LoVo (cell line): ENCODE measurements around the gene ZDHHC3.
A peak's percentile ranks its signal among the peaks of the same experiment; 100 is the strongest.

ENCODE experiments used
- DNase-seq: peaks from one replicate; pipeline ENCODE4 v3.0.0-alpha.2; 2016; ENCODE audit warnings: low spot score

ZDHHC3 gene, protein sequence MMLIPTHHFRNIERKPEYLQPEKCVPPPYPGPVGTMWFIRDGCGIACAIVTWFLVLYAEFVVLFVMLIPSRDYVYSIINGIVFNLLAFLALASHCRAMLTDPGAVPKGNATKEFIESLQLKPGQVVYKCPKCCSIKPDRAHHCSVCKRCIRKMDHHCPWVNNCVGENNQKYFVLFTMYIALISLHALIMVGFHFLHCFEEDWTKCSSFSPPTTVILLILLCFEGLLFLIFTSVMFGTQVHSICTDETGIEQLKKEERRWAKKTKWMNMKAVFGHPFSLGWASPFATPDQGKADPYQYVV

GRCh38 chr3:44976002-44976815, at the start of gene ZDHHC3, which contains the start of gene EXOSC7:
Gene ZDHHC3 (minus strand): TSS chr3:44976174. CDS start chr3:44959436, 16,738 bp downstream.
Gene EXOSC7 (plus strand): TSS chr3:44976244. CDS start chr3:44976278, 34 bp downstream.
- peak; percentile 87 for DNase-seq

DNA sequence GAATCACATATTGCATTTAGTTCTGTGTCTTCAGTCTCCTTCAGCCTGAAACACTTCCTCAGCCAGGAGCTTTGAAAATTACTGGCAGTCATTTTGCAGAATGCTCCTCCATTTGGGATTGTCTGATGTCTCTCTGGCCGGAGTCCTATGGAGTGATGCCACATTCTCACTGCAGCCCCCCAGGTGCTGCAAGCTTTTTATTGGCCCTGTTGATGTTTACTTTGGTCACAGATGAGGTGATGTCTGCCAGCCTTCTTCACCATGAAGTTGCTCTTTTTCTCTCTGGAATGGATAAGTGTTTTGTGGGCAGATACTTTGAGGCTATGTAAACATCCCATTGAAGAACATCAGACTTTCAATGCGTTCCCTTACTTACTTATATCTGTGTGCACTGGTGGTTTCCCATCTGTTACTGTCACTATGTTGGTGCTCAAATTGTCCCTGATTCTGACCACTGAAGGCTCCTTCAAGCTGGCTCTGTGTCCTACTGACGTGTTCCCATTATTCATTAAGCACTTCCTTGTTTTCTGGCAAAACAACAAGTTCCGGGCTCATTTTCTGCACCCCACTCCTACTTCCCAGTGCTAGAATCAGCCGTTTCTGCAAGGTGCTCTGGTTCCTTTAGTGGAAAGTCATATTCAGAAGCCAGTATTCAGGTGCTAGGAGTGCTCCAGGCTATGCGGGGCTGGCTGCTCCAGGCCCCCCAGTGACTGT, 48.7 kb upstream of the ZDHHC3 start:
- no peak for DNase-seq

DNA sequence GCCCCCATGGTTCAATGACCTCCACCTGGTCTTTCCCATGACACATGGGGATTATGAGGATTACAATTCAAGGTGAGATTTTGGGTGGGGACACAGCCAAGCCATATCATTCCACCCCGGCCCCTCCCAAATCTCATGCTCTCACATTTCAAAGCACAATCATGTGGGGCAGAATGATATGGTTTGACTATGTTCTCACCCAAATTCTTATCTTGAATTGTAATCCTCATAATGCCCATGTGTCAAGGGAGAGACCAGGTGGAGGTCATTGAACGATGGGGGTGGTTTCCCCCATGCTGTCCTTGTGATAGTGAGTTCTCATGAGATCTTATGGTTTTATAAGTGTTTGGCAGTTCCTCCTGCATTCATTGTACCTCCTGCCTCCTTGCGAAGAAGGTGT, 47.7 kb upstream of the ZDHHC3 start:
- no peak for DNase-seq

GRCh38 chr3:45021524-45022297, 45.7 kb upstream of the ZDHHC3 start:
- DNase-seq = no peak

- no peak for DNase-seq
Measured at GRCh38 chr3:45020534-45020933, 44.6 kb upstream of the ZDHHC3 start.

GRCh38 chr3:45017821-45018220, 41.8 kb upstream of the ZDHHC3 start:
- DNase-seq = no peak

GRCh38 chr3:45016916-45017315, 40.9 kb upstream of the ZDHHC3 start:
- DNase-seq = no peak

DNA sequence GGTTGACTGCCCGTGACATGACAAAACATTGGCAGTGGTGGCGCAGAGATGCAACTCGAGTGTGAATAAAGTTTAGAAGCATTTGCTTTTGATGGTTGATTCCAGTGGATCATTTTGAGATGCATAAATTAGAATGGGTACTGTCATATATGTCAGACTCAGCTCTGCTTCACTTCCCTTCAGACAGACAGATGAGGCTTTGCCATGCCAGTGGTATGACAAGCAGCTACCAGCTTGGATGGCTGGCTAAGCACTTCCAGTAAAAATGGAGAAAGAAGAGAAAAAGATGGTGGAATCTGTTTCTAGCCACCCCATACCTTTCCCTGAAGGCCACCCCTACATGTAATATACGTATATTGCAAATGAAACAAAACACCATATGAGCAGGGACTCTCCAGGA, 36.6 kb upstream of the ZDHHC3 start:
- DNase-seq = no peak

DNA sequence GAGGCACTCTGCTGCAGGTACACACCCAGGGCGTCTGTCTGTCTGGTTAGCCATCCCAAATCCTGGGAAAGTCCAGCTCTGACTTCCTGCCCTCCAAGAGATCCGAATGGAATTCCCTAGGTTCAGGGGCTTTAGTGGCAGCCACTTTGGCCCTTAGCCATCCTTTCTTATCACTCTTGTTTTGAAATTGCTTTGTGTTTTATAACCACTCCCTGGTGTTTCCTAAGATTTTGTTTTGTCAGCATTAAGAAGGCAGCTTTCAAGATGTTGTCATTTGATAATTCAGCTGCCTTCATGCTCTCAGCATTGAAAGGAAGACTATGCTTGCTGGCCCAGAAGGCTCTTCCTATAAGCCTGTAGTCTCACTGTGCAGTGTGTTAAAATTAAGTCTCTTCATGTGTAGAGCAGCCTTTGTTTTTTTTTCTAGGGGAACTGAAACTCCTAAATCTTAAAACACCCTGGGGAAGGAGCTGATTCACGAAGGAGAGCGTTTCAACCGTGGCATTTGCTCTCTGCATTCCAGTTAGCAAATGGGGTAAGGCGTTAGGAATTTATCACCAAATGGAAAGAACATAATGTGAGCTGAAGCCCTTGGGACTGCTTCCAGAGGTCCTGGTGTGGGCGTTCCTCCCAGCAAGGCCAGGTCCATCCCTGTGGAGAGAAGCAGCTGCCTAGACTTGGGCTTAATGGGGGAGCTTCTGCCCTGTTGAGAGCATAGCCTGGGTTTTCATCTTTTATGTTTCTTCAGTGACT, 36.0 kb upstream of the ZDHHC3 start:
- DNase-seq = no peak

- no peak for DNase-seq
Measured at GRCh38 chr3:45010811-45011333, 34.9 kb upstream of the ZDHHC3 start.

GRCh38 chr3:45009868-45010267, 33.9 kb upstream of the ZDHHC3 start:
- DNase-seq = no peak

- DNase-seq = no peak
Measured at GRCh38 chr3:45008117-45008516, 32.1 kb upstream of the ZDHHC3 start.

GRCh38 chr3:45007091-45007490, 31.1 kb upstream of the ZDHHC3 start:
- no peak for DNase-seq

DNA sequence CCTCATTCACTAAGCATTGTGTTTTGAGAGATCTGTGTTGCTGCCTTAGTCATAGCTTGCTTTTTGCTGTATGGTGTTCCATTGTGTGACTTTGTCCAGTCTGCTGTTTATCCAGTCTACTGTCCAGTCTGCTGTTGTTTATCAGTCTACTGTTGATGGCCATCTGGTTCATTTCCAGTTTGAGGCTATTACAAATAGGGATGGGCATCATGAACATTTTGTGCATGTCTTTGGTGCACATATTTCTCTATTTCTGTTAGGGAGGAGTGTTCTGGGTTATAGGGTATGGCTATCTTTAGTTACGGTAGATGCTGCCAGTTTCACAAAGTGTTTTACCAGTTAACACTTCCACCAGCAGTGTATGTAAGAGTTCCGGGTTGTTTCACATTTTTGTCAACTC, 27.9 kb upstream of the ZDHHC3 start:
- DNase-seq = no peak

DNA sequence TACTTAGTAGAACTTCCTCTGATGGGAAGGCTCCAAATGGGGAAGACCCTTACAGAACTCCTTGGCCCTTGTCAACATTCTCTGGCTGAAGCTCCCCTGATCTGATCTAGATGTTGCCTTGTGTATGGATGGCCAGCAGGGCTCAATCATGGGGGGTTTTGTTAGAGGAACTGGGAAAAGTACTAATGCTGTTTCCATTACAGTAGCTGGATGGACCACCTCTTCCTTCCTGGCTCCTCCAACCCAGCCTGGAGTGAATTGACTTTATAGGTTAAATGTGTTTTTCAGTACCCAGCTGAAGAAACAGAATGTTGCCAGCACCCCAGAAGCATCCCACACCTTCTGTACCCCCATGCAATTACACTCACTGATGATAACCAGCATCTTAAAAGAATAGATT, 27.4 kb upstream of the ZDHHC3 start:
- no peak for DNase-seq

GRCh38 chr3:45002720-45003119, 26.7 kb upstream of the ZDHHC3 start:
- DNase-seq = no peak

- DNase-seq = no peak
Measured at GRCh38 chr3:45002139-45002660, 26.2 kb upstream of the ZDHHC3 start.

DNA sequence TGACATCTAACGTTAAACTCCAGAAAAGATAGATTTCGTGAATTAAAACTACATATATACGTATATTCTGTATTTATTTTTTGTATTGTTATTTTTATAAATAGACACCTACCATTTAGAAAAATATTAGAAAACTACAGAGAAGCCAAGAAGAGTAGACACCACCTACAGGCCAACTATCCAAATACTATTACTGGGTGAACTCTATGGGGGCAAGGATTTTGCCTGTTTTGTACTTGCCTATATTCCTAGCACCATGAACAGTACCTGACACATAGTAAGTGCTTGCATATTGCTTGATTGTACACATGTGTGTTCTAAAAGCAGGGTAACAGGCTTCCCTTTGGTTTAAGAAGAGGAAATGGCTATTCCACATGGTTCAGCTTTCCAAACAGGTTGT, 25.8 kb upstream of the ZDHHC3 start:
- no peak for DNase-seq

DNA sequence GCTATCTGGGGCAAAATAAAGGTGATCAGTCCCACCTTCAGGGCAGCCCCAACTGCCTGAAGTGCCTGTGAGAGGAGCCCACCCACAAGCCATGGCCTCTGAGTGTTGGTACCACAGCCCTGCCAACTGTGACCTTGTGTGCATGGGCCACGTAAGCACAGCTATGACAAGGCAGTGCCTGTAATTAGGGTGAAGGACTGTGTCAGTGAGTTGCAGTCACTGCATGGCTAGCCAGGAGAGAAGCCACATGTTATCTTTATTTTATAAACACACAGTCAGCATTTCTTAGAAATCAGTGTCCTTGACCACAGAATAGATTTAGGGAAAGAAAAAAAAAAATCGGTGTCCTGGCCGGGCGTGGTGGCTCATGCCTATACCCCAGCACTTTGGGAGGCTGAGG, 24.8 kb upstream of the ZDHHC3 start:
- DNase-seq = no peak

- DNase-seq = no peak
Measured at GRCh38 chr3:44999782-45000181, 23.8 kb upstream of the ZDHHC3 start.

DNA sequence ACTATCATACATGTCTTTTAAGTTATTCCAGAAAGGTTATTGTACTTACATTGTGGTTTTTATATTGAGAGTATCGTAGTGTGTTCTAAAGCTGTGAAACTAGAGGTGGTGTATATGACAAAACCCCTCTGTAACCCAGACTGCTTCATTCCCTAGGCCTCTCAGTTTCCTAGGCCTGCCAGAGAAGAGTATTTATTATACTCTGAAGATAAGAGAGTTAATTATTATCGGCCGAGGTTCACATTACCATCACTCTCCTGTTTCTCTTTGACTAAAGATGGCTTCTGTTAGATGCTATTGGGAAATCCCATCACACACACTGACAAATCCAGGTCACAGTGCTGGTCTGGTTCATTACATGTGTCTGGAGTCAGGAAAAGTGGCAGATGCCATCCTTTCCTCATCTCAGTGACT, 20.6 kb upstream of the ZDHHC3 start:
- no peak for DNase-seq
